Bone marrow (tissue), 2 donors: ENCODE data around the gene PMM1.
A peak's percentile ranks its signal among the peaks of the same experiment; 100 is the strongest.
"Not testable (repeated sequence)": the region's sequence is repeated elsewhere in the genome, so short reads cannot be mapped to it uniquely, and the experiment has no call there.

ENCODE experiments used
- DNase-seq, 2 donors: peaks; one replicate each; lab custom pipeline; 2025; lab: John Stamatoyannopoulos, UW

The PMM1 gene

DNA sequence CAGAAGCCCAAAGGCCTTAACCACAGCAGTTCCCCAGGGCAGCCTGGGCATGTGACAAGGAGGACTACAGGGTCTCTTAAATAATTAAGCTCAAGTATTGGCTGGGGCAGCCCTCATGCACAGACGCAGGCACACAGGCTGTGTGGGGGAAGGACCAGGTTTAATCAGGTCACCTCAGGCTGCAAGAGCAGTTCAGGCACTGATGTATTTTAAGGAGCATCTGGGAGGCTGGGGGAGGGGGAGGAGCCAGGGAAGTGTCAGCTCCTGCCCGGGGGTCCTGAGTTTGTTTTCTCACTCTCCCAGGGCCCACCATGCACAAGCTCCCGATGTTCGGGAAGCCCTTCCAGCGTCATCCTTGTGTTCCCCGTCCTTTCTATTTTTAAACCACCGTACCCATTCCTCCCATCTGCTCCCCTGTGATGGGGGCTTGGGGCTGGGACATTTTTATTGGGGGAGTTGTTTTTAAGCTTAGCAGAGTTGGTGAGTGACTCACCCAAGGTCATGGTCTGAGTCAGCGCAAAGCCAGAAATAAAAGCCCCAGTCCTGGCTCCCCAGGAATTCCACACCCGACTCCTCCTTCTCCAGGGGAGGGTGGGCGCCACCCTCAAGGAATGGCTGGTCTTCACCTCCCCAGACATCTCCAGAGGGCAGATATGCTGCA lies 26.5 kb downstream of the PMM1 start:
- DNase-seq = no peak

DNA sequence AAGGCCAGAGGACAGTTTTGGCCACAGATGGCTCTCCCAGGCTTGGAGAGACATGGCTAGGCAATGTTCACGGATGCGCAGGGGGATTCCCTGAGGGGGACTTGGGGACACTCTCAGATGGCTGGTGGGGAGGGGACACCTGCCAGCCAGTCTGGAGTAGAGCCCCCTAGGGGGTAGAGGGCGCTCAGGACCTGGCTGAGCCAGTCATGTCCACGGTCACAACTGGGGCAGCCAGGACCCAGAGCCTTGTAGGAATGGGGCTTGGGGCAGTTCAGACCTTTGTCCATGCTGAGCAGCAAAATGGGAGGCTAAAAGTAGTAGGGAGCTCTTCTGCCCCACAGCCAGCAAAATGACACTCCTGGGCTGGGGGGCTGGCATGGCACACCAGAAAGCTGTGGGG lies 27.2 kb downstream of the PMM1 start:
- DNase-seq = no peak

- DNase-seq = no peak
These were observed 27.9 kb downstream of the PMM1 start for GRCh38 chr22:41561788-41562187.

DNA sequence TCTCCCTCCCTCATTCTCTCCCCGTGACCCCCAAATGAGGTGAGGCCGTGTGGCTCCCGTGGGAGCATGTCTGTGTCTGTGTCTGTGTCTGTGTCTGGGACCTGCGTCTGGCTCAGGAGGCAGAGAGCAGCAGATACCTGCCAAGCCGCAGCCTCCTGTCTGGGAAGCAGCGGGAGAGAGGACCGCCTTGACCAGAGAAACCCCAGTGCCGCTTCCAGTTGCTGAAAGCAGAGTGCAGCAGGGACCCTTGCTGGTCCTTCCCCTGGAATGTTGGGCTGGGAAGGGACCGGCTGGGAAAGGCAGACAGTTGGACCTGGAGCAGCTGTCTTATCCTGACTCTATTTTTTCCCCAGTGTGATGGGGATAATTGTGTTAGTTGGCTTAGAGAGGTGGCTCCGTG lies 28.3 kb downstream of the PMM1 start:
- DNase-seq = no peak

DNA sequence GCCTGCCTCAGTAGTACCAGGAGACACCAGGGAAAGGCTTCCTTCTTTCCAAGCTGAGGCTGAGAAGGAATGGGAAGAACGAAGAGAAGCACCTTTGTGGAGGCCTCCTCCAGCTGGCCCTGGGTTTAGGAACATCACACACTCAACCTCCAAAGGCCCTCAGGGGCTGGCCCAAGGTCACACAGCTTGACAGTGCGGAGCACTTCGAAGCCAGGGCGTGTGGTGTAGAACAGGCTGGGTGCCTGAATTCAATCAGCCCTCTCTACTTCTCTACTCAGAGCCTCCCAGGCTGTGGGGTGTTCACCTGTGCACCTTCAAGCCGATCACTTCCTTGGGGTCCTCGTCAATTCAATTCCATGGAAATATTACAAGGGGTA lies 29.6 kb downstream of the PMM1 start:
- no peak for DNase-seq

DNA sequence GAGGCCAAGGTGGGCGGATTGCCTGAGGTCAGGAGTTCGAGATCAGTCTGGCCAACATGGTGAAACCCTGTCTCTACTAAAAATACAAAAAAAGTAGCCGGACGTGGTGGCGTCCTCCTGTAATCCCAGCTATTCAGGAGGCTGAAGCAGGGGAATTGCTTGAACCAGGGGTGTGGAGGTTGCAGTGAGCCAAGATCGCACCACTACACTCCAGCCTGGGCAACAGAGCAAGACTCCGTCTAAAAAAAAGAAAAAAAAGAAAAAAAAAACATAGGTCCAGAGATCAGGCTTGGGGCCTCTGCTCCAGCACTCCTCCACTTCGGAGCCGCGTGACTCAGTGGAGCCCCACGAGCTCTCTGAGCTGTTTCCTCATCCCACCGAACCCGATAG lies 31.4 kb downstream of the PMM1 start:
- not testable (repeated sequence) for DNase-seq

GRCh38 chr22:41557401-41558240 lies 32.0 kb downstream of the PMM1 start:
- no peak for DNase-seq

DNA sequence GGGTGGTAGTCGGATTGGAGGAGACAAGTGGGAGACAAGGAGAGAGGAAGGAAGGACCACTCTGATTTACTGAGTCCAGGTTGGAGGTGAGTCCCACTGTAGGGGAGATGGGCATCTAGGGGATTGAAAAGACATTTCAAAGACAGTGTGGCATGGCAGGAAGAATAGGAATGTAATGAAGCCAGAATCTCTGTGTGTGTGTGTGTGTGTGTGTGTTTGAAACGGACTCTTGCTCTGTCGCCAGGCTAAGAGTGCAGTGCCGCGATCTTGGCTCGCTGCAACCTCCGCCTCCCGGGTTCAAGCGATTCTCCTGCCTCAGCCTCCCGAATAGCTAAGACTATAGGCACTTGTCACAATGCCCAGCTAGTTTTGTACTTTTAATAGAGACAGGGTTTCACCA lies 33.1 kb downstream of the PMM1 start:
- no peak for DNase-seq

GRCh38 chr22:41555325-41555982 lies 34.2 kb downstream of the PMM1 start:
- DNase-seq = no peak

- no peak for DNase-seq
These were observed 37.6 kb downstream of the PMM1 start for GRCh38 chr22:41551877-41552582.

DNA sequence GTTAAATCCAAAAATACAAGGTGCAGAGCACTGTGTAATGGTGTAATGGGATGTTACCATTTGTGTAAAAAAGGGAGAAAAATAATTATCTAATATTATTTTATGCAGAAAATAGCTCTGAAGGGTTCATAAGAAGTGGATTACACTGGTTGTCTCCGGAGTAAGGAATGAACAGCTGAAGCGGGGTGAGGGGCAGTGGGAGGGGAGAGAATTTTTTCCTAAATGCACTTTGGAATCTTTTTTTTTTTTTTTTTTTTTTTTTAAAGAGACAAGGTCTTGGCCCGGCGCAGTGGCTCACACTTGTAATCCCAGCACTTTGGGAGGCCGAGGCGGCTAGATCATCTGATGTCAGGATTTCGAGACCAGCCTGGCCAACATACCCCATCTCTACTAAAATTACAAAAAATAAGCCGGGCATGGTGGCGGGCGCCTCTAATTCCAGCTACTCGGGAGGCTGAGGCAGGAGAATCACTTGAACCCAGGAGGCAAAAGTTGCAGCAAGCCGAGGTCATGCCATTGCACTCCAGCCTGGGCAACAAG lies 38.6 kb downstream of the PMM1 start:
- DNase-seq = no peak

DNA sequence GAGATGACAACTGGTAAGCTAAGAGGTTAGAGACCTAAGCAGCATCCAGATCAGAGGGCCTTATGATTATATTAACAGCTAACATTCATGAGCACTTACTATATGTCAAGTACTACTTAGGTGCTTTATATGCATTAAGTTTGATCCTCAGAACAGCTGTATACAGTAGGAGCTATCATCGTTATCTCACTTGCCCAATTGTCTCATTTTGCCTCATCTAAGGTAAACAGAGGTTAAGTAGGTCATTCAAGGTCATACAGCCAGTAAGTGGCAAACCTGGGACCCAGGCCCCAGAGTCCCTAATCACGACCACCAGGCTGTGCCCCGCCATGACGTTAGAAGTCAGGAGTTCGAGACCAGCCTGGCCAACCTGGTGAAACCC lies 40.8 kb downstream of the PMM1 start:
- no peak for DNase-seq

GRCh38 chr22:41544671-41545476 lies 44.8 kb downstream of the PMM1 start:
- no peak for DNase-seq

DNA sequence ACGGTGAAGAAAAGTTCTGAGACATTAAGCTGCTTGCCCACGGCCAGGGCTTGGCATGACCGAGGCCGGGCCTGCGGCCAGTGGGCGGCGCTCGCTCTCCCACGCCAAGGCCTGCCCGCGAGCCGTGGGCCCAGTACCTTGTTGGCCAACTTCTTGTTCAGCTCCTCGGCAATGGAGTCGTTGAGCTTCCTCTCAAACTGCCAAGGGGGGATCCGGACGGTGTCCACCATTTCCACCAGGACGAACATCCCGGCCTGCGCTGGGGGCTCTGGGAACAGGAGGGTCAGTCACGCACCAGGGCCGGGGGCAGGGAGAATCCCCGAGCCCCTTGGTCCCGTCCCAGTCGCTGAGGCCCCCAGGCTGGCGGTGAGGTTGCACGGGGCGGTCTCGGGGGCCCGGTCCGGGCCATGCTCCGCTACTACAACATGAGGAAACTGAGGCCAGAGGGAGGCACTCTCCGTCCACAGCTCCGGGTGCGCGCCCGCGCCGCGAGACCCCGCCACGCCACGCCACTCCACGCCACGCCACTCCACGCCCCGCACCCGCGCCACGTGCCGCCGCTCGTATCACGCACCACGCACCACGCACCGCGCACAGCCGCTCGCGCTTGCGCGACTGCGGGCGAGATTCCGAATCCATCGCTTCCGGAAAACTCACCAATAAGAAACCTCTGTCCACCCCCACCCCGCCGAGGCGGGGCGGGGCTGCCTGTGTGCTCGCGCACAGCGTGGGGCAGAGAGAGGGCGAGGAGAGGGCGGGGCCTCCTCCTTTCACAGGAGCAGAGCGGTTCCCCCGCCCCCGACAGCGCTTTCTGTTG lies 45.6 kb downstream of the PMM1 start, which contains the start of gene POLR3H:
Gene POLR3H, minus strand, starts transcription at position 617 of the 817 bp plus-strand sequence. Its CDS starts 369 bp downstream, at position 248.
- DNase-seq = peak; percentile 83 to 88

- DNase-seq = no peak
These were observed 47.4 kb downstream of the PMM1 start for GRCh38 chr22:41542224-41542623.

GRCh38 chr22:41541484-41541883 lies 48.2 kb downstream of the PMM1 start:
- DNase-seq = no peak

DNA sequence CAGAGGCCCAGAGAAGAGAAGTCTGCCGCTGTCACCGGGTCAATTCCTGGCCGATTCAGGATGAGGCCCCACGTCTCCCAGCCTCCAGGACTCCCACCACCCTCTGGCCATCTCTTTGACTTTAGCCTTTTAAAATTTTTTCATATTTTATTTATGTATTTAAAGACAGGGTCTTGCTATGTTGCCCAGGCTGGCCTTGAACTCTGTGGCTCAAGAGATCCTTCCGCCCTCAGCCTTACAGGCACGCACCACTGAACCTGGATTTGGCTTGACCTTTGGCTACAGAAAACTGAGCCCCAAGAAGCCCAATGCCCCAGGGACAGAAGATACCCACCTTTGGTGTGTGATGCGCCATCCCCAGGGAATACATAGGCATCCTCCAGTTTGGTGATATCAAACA lies 49.3 kb downstream of the PMM1 start:
- no peak for DNase-seq

- no peak for DNase-seq
These were observed 49.7 kb downstream of the PMM1 start for GRCh38 chr22:41540006-41540315.

- no peak for DNase-seq
These were observed 50.3 kb downstream of the PMM1 start for GRCh38 chr22:41539146-41540005.

DNA sequence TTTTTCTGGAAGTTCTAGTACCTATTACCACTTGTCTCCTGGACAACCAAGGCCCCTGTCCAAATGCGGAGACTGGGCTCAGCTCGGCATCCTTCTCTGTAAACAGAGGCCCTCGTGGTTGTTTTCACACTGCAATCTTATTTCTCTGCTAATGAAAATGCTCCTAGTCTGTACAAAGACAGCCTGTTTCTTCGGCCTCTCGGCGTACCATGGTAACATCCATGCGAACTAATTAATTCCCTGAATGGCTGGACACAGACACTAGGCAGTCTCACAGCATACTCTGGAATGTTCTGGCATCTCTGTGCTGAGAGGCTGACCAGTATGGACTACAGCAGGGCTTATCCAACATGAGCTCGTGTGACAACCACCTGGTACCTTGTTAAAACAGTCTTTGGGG lies 51.1 kb downstream of the PMM1 start:
- DNase-seq = no peak
